Measurements from ENCODE around the gene NF2. TPM values are rescaled to one million over a fixed set of nuclear protein-coding genes. Genes with fewer than 3 reads are reported as not detected.
"Not testable (repeated sequence)": the region's sequence is repeated elsewhere in the genome, so short reads cannot be mapped to it uniquely, and the experiment has no call there.

Gene NF2
- total RNA-seq, 1 experiment from 2014 or later = 159 TPM

GRCh38 chr22:29586193-29586705, 17.2 kb upstream of the NF2 start:
- not testable (repeated sequence) for H3K36me3 ChIP-seq, H3K9me3 ChIP-seq, H3K4me3 ChIP-seq, DNase-seq, H3K27me3 ChIP-seq

DNA sequence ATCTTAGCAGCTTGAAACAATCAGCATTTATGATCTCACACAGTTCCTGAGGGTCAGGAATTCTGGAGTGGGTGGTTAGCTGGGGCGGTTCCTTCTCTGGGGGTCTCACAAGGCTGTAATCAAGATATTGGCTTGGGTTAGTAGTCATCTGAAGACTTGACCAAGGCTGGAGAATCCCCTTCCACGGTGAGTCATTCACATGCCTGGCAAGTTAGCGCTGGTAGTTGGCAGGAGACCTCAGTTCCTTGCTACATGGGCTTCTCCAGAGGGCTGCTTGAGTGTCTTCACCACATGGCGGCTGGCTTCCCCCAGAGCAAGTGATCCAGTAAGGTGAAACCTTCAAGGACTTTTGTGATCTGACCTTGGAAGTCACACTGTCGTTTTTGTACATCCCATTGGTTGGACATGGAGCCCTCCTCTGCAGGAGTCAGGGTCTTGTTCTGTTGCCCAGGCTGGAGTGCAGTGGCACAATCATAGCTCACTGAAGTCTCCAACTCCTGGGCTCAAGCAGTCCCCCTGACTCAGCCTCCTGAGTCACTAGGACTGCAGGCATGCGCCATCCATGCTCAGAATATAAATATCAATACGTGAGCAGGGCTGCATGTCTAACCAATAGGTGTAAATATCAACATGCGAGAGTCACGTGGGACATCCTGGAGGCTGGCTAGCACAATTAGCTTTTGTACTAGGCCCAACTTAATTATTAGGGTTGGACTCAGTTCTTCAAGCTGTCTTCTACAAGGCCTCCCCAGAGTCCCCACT, 15.3 kb upstream of the NF2 start:
- Histone ChIP-seq H3K27me3 (no peaks in the 10 kb centered on the region), H3K36me3 (no peaks in the 10 kb centered on the region), H3K4me3 (no peak overlapping the region), H3K9me3 (no peaks in the 10 kb centered on the region)
- peak; percentile 93 for DNase-seq

DNA sequence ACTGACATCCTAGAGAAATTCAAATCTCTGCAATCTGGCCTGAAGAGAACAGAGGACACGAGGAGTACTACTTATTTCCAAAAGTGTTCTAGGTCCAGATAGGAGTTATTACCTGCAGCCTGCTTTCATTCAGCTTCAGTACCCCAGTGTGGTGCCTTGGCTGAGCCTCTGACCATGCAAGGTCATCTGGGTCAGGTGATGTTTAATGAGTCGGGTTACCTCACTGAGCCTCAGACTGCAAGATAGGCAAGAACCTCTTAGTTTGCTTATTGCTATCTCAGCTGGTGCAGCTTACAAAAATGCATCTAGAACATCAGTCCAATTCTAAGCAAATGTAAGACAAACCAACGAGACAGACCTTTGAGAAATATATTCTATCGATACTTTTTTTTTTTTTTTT, 9.5 kb upstream of the NF2 start:
- H3K27me3 ChIP-seq = no peaks in the 10 kb centered on the region
- no peak overlapping the region for H3K4me3 ChIP-seq
- no peaks in the 10 kb centered on the region for H3K36me3 ChIP-seq
- H3K9me3 ChIP-seq = 0 out of 2 replicates have a peak, but pooled peaks cover 2% of the 10 kb centered on the region
- no peak for DNase-seq

DNA sequence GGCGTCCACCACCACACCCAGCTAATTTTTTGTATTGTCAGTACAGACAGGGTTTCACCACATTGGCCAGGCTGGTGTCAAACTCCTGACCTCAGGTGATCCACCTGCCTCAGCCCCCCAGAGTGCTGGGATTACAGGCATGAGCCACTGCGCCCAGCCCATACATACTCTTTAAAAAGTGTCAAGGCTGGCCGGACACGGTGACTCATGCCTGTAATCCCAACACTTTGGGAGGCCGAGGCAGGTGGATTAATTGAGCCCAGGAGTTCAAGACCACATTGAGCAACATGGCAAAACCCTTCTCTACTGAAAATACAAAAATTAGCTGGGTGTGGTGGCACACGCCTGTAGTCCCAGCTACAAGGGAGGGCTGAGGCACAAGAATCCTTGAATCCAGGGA, 9.0 kb upstream of the NF2 start:
- DNase-seq, H3K9me3 ChIP-seq, H3K27me3 ChIP-seq, H3K4me3 ChIP-seq, H3K36me3 ChIP-seq: not testable (repeated sequence)

DNA sequence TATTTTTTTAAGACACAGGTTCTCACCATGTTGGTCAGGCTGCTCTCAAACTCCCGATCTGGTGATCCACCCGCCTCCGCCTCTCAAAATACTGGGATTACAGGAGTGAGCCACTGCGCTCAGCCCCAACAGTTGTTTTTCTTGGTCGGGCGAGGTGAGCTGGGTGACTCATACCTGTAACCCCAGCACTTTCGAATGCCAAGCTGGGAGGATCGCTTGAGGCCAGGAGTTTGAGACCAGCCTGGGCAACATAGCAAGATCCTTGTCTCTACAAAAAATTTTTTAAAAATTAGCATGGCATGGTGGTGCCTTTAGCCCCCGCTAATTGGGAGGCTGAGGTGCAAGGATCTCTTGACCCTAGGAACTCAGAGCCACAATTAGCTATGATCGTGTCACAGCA, 7.0 kb upstream of the NF2 start:
- Histone ChIP-seq H3K36me3 (no peaks in the 10 kb centered on the region), H3K4me3 (no peak overlapping the region), H3K27me3 (no peaks in the 10 kb centered on the region), H3K9me3 (0 out of 2 replicates have a peak, but pooled peaks cover 2% of the 10 kb centered on the region)
- DNase-seq = peak; percentile 6

DNA sequence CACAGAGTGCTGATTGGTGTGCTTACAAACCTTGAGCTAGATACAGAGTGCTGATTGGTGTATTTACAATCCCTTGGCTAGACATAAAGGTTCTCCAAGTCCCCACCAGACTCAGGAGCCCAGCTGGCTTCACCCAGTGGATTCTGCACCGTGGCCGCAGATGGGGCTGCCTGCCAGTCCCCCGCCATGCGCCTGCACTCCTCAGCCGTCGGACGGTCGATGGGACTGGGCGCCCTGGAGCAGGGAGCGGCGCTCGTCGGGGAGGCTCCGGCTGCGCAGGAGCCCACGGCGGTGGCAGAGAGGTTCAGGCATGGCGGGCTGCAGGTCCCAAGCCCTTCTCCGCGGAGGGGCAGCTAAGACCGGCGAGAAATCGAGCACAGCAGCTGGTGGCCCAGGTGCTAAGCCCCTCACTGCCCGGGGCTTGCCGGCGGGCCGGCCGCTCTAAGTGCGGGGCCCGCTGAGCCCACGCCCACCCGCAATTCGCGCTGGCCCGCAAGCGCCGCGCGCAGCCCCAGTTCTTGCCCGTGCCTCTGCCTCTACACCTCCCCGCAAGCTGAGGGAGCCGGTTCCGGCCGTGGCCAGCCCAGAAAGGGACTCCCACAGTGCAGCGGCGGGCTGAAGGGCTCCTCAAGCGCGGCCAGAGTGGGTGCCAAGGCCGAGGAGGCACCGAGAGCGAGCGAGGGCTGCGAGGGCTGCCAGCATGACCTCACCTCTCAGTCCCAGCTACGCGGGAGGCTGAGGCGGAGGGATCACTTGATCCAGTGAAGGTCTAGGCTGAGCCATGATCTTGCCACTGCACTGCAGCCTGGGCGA, 5.4 kb upstream of the NF2 start:
- not testable (repeated sequence) for H3K36me3 ChIP-seq, H3K27me3 ChIP-seq, DNase-seq, H3K4me3 ChIP-seq, H3K9me3 ChIP-seq

- Histone ChIP-seq H3K9me3 (0 out of 2 replicates have a peak, but pooled peaks cover 2% of the 10 kb centered on the region), H3K27me3 (no peaks in the 10 kb centered on the region), H3K36me3 (peaks cover 1% of the 10 kb centered on the region; the same call in 1 of the 2 replicates), H3K4me3 (no peak overlapping the region)
- no peak for DNase-seq
Observed at GRCh38 chr22:29598684-29599020, 4.8 kb upstream of the NF2 start.

- DNase-seq = no peak
- H3K36me3 ChIP-seq = peaks cover 50% of the 10 kb centered on the region
Observed at GRCh38 chr22:29604076-29604360, 585 bp downstream of the NF2 start.

GRCh38 chr22:29605527-29605850, 2.1 kb downstream of the NF2 start:
- DNase-seq = no peak
- Histone ChIP-seq H3K4me3 (peak overlapping the region; percentile 99), H3K36me3 (peaks cover 63% of the 10 kb centered on the region), H3K9me3 (peaks cover 14% of the 10 kb centered on the region), H3K27me3 (no peaks in the 10 kb centered on the region)

More at GRCh38 chr22:29604076-29604360, 585 bp downstream of the NF2 start:
- no peaks in the 10 kb centered on the region for H3K27me3 ChIP-seq
- H3K9me3 ChIP-seq = peaks cover 4% of the 10 kb centered on the region; the same call in 1 of the 2 replicates
- H3K4me3 ChIP-seq = peak overlapping the region; percentile 99

GRCh38 chr22:29606320-29606719, 2.9 kb downstream of the NF2 start:
- no peak for DNase-seq
- H3K36me3 ChIP-seq = peaks cover 70% of the 10 kb centered on the region
- H3K27me3 ChIP-seq = no peaks in the 10 kb centered on the region
- no peak overlapping the region for H3K4me3 ChIP-seq
- peaks cover 19% of the 10 kb centered on the region for H3K9me3 ChIP-seq

DNA sequence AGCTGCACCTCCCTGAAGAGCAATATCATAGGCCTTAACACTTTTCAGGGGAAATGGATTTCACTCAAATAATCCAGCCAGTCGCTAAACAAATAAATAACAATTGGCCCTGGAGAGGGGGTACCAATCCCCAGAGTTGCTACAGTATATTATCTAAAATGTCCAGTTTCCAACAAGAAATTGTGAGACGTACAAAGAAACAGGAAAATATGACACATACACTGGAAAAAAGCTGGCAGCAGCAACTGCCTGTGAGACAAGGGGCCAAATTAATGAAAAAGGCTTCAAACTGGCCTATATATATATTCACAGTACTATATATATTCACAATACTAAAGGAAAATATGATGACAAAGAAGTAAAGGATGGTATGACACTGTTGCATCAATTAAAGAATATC, 4.0 kb downstream of the NF2 start:
- Histone ChIP-seq H3K27me3 (no peaks in the 10 kb centered on the region), H3K9me3 (peaks cover 19% of the 10 kb centered on the region), H3K4me3 (no peak overlapping the region)

GRCh38 chr22:29609139-29609538, 5.7 kb downstream of the NF2 start:
- H3K27me3 ChIP-seq = no peaks in the 10 kb centered on the region
- H3K9me3 ChIP-seq = peaks cover 19% of the 10 kb centered on the region
- DNase-seq = no peak
- H3K4me3 ChIP-seq = no peak overlapping the region
- H3K36me3 ChIP-seq = peaks cover 81% of the 10 kb centered on the region

More for the DNA sequence above, 4.0 kb downstream of the NF2 start:
- no peak for DNase-seq
- H3K36me3 ChIP-seq = peaks cover 80% of the 10 kb centered on the region

GRCh38 chr22:29610780-29611179, 7.3 kb downstream of the NF2 start:
- peaks cover 64% of the 10 kb centered on the region for H3K36me3 ChIP-seq
- H3K9me3 ChIP-seq = peaks cover 19% of the 10 kb centered on the region
- no peaks in the 10 kb centered on the region for H3K27me3 ChIP-seq
- DNase-seq = no peak
- H3K4me3 ChIP-seq = no peak overlapping the region

DNA sequence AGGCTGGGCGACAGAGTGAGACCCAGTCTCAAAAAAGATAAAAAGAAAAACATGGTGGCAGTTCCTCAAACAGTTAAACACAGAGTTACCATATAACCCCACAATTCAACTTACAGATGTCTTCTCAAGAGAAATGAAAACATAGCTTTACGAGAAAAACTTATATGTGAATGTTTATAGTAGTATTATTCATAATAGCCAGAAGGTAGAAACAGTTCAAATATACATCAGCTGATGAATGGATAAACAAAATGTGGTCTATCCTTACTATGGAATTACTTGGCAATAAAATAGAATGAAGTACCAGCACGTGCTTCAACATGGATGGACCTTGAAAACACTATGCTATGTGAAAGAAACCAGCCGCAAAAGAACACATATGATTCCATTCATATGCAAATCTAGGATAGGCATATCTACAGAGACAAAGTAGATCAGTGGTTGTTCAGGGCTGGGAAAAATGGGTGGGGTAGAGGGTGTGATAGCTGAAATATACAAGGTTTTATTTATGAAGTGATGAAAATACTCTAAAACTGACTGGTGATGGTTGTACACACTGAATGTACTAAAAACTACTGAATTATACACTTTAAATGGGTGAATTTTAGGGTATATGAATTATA, 12.4 kb downstream of the NF2 start:
- no peak for DNase-seq
- Histone ChIP-seq H3K36me3 (peaks cover 21% of the 10 kb centered on the region), H3K9me3 (peaks cover 2% of the 10 kb centered on the region), H3K27me3 (no peaks in the 10 kb centered on the region), H3K4me3 (no peak overlapping the region)

- no peak overlapping the region for H3K4me3 ChIP-seq
- no peak for DNase-seq
- no peaks in the 10 kb centered on the region for H3K9me3 ChIP-seq
- no peaks in the 10 kb centered on the region for H3K27me3 ChIP-seq
- peaks cover under 1% of the 10 kb centered on the region for H3K36me3 ChIP-seq
Observed at GRCh38 chr22:29617922-29618629, 14.6 kb downstream of the NF2 start.

- H3K4me3 ChIP-seq = peak overlapping the region; percentile 11
- peaks cover 4% of the 10 kb centered on the region for H3K36me3 ChIP-seq
- DNase-seq = peak; percentile 53
- no peaks in the 10 kb centered on the region for H3K27me3 ChIP-seq
- H3K9me3 ChIP-seq = no peaks in the 10 kb centered on the region
Observed at GRCh38 chr22:29621761-29622526, 18.5 kb downstream of the NF2 start.

Data from MG63 (cell line).